ENCODE results near the gene SRP54.
"Not testable (repeated sequence)": the region's sequence is repeated elsewhere in the genome, so short reads cannot be mapped to it uniquely, and the experiment has no call there.

SRP54 gene

DNA sequence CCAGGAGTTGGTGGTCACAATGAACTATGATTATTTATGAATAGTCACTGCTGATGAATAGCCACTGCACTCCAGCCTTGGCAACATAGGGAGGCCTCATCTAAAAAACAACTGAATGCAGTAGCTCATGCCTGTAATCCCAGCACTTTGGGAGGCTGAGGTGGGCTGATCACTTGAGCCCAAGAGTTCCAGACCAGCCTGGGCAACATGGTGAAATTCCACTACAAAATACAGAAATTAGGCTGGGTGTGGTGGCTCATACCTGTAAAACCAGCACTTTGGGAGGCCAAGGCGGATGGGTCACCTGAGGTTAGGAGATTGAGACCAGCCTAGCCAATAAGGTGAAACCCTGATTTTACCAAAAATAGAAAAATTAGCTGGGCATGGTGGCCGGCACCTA is 49.8 kb downstream of the SRP54 start:
- H3K4me3 ChIP-seq (replicated peaks; ENCODE audit: low read depth, low read length), result no peak overlapping the region
- no peak for DNase-seq (ENCODE audit: low read depth)
- TF ChIP-seq, protein P1, sequence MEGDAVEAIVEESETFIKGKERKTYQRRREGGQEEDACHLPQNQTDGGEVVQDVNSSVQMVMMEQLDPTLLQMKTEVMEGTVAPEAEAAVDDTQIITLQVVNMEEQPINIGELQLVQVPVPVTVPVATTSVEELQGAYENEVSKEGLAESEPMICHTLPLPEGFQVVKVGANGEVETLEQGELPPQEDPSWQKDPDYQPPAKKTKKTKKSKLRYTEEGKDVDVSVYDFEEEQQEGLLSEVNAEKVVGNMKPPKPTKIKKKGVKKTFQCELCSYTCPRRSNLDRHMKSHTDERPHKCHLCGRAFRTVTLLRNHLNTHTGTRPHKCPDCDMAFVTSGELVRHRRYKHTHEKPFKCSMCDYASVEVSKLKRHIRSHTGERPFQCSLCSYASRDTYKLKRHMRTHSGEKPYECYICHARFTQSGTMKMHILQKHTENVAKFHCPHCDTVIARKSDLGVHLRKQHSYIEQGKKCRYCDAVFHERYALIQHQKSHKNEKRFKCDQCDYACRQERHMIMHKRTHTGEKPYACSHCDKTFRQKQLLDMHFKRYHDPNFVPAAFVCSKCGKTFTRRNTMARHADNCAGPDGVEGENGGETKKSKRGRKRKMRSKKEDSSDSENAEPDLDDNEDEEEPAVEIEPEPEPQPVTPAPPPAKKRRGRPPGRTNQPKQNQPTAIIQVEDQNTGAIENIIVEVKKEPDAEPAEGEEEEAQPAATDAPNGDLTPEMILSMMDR (IDR thresholded peaks at IDR 0.05; ENCODE audit: low read length, missing control alignments), result no peak

DNA sequence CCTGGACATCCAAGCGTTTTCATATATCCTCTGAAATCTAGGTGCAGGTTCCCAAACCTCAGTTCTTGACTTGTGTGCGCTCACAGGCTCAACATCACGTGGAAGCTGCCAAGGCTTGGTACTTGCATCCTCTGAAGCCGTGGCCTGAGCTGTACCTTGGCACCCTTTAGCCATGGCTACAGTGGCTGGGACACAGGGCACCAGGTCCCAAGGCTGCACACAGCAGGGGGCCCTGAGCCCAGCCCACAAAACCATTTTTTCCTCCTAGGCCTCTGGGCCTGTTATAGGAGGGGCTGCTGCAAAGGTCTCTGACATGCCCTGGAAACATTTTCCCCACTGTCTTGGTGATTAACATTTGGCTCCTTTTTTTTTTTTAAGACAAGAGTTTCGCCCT is 51.6 kb downstream of the SRP54 start:
- no peak for DNase-seq (ENCODE audit: low read depth)
- H3K4me3 ChIP-seq (replicated peaks; ENCODE audit: low read depth, low read length), result no peak overlapping the region
- TF ChIP-seq, protein P1 (IDR thresholded peaks at IDR 0.05; ENCODE audit: low read length, missing control alignments), result no peak

DNA sequence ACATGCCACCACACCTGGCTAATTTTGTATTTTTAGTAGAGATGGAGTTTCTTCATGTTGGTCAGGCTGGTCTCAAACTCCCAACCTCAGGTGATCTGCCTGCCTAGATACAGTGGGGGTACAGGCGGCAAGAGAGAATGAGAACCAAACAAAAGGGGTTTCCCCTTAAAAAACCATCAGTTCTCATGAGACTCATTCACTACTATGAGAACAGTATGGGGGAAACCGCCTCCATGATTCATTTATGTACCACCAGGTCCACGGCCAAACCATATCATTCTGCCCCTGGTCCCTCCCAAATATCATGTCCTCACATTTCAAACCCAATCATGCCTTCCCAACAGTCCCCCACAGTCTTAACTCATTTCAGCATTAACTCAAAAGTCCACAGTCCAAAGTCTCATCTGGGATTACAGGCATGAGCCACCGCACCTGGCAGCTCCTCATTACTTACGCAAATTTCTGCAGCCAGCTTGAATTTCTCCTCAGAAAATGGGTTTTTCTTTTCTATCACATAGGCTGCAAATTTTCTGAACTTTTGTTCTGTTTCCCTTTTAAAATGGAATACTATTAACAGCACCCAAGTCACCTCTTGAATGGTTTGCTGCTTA is 52.3 kb downstream of the SRP54 start:
- not testable (repeated sequence) for DNase-seq (ENCODE audit: low read depth); H3K4me3 ChIP-seq (replicated peaks; ENCODE audit: low read depth, low read length)

DNA sequence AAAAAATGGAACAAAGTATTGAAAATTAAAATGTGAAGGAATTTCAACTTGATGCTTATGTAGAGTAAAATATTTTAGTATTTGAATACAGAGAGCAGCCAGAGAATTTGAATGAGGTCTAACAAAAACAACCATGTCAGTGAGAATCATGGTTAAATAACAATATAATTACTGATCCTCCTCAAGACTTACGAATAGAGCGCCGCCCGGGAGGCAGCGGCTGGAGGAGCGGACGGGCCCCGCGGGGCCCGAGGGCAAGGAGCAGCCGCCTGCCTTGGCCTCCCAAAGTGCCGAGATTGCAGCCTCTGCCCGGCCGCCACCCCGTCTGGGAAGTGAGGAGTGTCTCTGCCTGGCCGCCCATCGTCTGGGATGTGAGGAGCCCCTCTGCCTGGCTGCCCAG is 55.5 kb downstream of the SRP54 start:
- H3K4me3 ChIP-seq (replicated peaks; ENCODE audit: low read depth, low read length); DNase-seq (ENCODE audit: low read depth): not testable (repeated sequence)

DNA sequence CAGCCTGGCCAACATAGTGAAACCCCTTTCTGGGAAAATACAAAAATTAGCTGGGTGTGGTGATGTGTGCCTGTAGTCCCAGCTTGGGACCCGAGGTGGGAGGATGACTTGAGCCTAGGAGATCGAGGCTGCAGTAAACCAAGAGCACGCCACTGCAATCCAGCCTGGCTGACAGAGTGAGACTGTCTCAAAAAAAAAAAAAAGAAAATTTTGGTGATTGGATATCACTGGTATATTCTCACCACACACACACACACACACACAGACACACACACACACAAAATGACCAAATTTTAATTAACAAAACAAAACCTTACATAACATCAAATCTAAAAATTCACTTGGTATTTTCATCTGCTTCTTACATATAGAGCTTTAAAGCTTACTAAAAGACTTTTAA is 59.8 kb downstream of the SRP54 start:
- TF ChIP-seq, protein P1 (IDR thresholded peaks at IDR 0.05; ENCODE audit: low read length, missing control alignments), result no peak
- no peak for DNase-seq (ENCODE audit: low read depth)
- H3K4me3 ChIP-seq (replicated peaks; ENCODE audit: low read depth, low read length), result no peak overlapping the region

DNA sequence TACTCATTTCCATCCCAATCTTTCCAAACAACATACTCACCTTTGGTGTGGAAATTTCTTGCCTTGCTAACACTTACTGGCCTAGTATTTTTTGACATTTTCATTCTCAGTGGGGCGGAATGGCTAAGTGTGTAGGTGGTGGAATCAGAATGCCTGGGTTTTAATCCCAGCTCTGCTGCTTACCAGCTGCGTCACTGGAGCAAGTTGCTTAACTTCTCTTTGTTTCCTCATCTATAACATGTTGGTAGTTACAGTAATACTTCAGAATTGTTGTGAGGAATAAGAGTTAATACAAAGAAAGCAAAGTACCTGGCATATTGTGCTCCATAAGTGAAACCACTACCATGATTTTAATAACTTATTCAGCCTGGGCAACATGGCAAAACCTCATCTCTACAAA is 60.3 kb downstream of the SRP54 start:
- no peak overlapping the region for H3K4me3 ChIP-seq (replicated peaks; ENCODE audit: low read depth, low read length)
- no peak for DNase-seq (ENCODE audit: low read depth)
- TF ChIP-seq, protein P1 (IDR thresholded peaks at IDR 0.05; ENCODE audit: low read length, missing control alignments), result no peak

DNA sequence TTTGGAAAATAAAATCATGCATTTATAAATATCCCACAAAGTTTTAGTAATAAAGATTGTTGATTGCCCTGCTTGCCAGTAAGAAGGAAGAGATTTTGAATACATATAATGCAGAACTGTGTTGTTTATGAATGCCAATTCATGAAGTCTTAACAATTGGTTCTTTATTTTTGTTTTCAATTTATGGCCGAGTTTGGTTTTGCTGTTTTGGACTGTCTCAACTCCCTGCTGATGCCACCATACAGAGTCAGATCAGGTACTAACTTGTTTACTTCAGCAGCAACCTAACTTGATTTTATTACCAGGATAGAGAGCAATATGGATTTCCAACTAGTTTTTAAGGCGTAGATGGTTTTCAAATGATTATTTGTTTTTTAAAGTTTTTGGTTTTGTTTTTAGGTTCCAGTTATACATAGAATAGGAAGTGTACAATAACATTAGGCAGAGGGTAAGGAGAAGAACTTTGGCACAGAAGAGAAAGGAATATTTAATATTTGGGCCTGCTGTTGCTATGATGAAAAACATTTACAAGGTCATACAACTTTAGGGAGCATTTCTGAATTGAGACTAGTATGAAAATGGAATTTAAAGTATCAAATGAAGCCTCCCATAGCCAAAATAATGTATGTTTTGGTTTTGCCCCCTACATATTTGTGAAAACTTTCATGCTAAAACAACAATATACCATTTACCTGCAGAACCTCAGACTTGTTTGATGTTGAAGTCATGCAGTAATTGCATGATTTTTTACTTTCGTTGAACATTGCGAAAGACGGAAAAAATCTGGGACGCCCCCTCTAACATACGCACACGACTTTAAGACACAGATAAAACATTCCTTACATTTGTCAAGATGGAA is 62.4 kb downstream of the SRP54 start:
- peak; percentile 84 for DNase-seq (ENCODE audit: low read depth)
- TF ChIP-seq, protein P1 (IDR thresholded peaks at IDR 0.05; ENCODE audit: low read length, missing control alignments), result no peak
- H3K4me3 ChIP-seq (replicated peaks; ENCODE audit: low read depth, low read length), result peak overlapping the region; percentile 95

DNA sequence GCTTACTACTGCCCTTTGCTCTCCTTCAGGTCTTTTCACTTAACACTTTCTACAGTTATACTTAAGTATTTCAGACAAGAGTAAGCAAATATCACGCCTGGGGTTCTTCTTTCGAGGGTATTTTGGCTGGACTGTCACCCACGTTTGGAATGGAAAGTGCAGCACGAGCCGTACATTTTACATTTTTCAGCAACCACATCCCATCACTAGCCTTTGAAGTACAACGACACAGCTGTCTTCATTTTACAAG is 62.9 kb downstream of the SRP54 start:
- TF ChIP-seq, protein P1 (IDR thresholded peaks at IDR 0.05; ENCODE audit: low read length, missing control alignments), result no peak
- no peak for DNase-seq (ENCODE audit: low read depth)
- peak overlapping the region; percentile 95 for H3K4me3 ChIP-seq (replicated peaks; ENCODE audit: low read depth, low read length)

Data from fibroblast of pulmonary artery (primary cell).